ENCODE results near the gene PTGER1.

PTGER1 gene

DNA sequence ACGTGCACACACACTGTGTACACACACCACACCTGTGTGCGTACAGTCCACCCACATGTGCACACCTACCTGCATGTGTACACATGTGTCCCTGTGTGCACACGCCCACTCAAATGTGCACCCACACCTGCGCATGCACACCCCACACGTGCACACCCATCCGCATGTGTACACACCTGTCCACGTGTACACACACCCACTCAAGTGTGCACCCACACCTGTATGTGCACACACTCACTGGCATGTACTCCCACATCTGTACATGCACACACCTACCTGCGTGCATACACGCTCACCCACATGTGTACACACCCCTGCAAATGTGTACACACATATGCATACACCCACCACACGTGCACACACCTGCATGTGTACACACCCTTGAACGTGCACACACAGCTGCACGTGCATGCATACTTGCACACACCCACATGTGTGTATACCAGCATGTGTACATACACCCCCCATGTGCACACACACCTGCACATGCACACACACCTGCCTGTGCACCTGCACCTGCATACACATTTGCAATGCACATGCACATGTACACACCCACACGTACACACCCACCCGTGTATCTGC lies 31.4 kb downstream of the PTGER1 start:
- no peak for DNase-seq (ENCODE audit: insufficient read length)
- no peak for FAIRE-seq
- TF ChIP-seq POLR2AphosphoS5 (IDR thresholded peaks at IDR 0.05; ENCODE audit: low read depth, low read length) (no peak), POLR2A (IDR thresholded peaks at IDR 0.05; ENCODE audit: low read depth, low read length) (no peak), TAF1 (IDR thresholded peaks at IDR 0.05; ENCODE audit: borderline replicate concordance, low read depth, low read length) (no peak)

- FAIRE-seq (no peak), DNase-seq (ENCODE audit: insufficient read length) (no peak)
- TF ChIP-seq TAF1 (IDR thresholded peaks at IDR 0.05; ENCODE audit: borderline replicate concordance, low read depth, low read length) (no peak), POLR2AphosphoS5 (IDR thresholded peaks at IDR 0.05; ENCODE audit: low read depth, low read length) (no peak), POLR2A (IDR thresholded peaks at IDR 0.05; ENCODE audit: low read depth, low read length) (no peak)
These were observed 32.1 kb downstream of the PTGER1 start for GRCh38 chr19:14442891-14443631.

DNA sequence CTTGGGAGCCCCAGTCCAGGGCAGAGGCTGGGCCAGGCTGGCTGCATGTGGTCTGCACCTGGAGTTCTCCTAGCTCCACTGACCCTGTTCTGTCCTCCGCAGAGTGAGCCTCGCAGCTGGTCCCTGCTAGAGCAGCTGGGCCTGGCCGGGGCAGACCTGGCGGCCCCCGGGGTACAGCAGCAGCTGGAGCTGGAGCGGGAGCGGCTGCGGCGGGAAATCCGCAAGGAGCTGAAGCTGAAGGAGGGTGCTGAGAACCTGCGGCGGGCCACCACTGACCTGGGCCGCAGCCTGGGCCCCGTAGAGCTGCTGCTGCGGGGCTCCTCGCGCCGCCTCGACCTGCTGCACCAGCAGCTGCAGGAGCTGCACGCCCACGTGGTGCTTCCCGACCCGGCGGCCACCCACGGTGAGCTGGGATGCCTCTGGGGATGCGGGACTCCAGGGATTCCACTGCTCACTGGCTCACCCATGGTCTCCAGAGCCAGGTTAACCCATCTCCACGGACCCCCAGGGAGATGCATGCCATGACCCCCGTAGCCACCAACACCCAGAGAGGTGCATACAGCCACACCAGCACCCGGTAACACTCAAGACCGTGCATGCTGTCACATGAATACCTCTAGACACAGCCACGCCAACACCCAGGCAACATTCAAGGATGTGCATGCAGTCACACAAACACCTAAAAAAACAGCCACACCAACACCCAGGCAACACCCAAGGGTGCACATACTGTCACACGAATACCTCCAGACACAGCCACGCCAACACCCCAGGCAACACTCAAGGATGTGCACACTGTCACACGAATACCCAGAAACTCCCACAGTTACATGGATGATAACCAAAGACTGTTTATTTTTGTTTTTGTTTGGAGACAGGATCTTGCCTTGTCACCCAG lies 33.9 kb downstream of the PTGER1 start:
- no peak for DNase-seq (ENCODE audit: insufficient read length)
- TF ChIP-seq TAF1 (IDR thresholded peaks at IDR 0.05; ENCODE audit: borderline replicate concordance, low read depth, low read length) (no peak), POLR2A (IDR thresholded peaks at IDR 0.05; ENCODE audit: low read depth, low read length) (no peak), POLR2AphosphoS5 (IDR thresholded peaks at IDR 0.05; ENCODE audit: low read depth, low read length) (no peak)
- FAIRE-seq, result no peak

GRCh38 chr19:14440049-14440448 lies 35.1 kb downstream of the PTGER1 start:
- FAIRE-seq, result peak; percentile 82
- peak; percentile 86 for DNase-seq (ENCODE audit: insufficient read length)
- peak; percentile 81 for TF ChIP-seq POLR2A (IDR thresholded peaks at IDR 0.05; ENCODE audit: low read depth, low read length)
- peak; percentile 68; the same call in 1 of the 2 replicates for TF ChIP-seq POLR2AphosphoS5 (IDR thresholded peaks at IDR 0.05; ENCODE audit: low read depth, low read length)
- TF ChIP-seq TAF1 (IDR thresholded peaks at IDR 0.05; ENCODE audit: borderline replicate concordance, low read depth, low read length), result peak; percentile 70

DNA sequence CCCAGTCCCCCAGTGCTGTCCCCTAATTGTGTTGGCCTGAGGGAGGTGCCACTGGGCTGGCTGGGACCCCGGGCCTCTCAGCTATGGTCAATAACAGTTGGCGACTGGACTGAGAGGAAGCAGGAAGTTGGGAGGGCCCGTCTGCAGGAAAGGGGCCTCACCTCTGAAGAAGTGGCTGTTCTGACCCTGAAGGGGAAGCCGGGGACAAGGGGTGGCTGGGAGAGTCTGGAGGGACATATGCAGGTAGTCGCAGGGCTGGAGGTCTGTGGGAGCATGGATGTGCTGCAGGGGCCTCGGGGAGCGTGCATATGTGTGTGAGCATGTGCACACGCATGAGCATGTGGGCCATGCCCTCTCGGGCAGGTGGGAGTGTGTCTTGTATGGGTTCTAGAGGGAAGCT lies 36.1 kb downstream of the PTGER1 start:
- TF ChIP-seq POLR2A (IDR thresholded peaks at IDR 0.05; ENCODE audit: low read depth, low read length) (no peak), TAF1 (IDR thresholded peaks at IDR 0.05; ENCODE audit: borderline replicate concordance, low read depth, low read length) (no peak), POLR2AphosphoS5 (IDR thresholded peaks at IDR 0.05; ENCODE audit: low read depth, low read length) (no peak)
- FAIRE-seq (no peak), DNase-seq (ENCODE audit: insufficient read length) (no peak)

- no peak for DNase-seq (ENCODE audit: insufficient read length)
- TF ChIP-seq POLR2AphosphoS5 (IDR thresholded peaks at IDR 0.05; ENCODE audit: low read depth, low read length), result no peak
- TF ChIP-seq TAF1 (IDR thresholded peaks at IDR 0.05; ENCODE audit: borderline replicate concordance, low read depth, low read length), result no peak
- TF ChIP-seq POLR2A (IDR thresholded peaks at IDR 0.05; ENCODE audit: low read depth, low read length), result no peak
- no peak for FAIRE-seq
These were observed 37.5 kb downstream of the PTGER1 start for GRCh38 chr19:14437578-14438140.

- TF ChIP-seq POLR2A (IDR thresholded peaks at IDR 0.05; ENCODE audit: low read depth, low read length), result no peak
- TF ChIP-seq TAF1 (IDR thresholded peaks at IDR 0.05; ENCODE audit: borderline replicate concordance, low read depth, low read length), result no peak
- no peak for TF ChIP-seq POLR2AphosphoS5 (IDR thresholded peaks at IDR 0.05; ENCODE audit: low read depth, low read length)
- DNase-seq (ENCODE audit: insufficient read length), result no peak
These were observed 39.7 kb downstream of the PTGER1 start for GRCh38 chr19:14435320-14436050.

GRCh38 chr19:14434543-14435319 lies 40.4 kb downstream of the PTGER1 start:
- FAIRE-seq, result no peak
- TF ChIP-seq POLR2A (IDR thresholded peaks at IDR 0.05; ENCODE audit: low read depth, low read length) (no peak), POLR2AphosphoS5 (IDR thresholded peaks at IDR 0.05; ENCODE audit: low read depth, low read length) (no peak), TAF1 (IDR thresholded peaks at IDR 0.05; ENCODE audit: borderline replicate concordance, low read depth, low read length) (no peak)

More at GRCh38 chr19:14435320-14436050, 39.7 kb downstream of the PTGER1 start:
- FAIRE-seq, result no peak

GRCh38 chr19:14433554-14434501 lies 41.3 kb downstream of the PTGER1 start:
- no peak for TF ChIP-seq TAF1 (IDR thresholded peaks at IDR 0.05; ENCODE audit: borderline replicate concordance, low read depth, low read length)
- TF ChIP-seq POLR2A (IDR thresholded peaks at IDR 0.05; ENCODE audit: low read depth, low read length), result no peak
- TF ChIP-seq POLR2AphosphoS5 (IDR thresholded peaks at IDR 0.05; ENCODE audit: low read depth, low read length), result no peak
- FAIRE-seq (no peak), DNase-seq (ENCODE audit: insufficient read length) (no peak)

More at GRCh38 chr19:14434543-14435319, 40.4 kb downstream of the PTGER1 start:
- DNase-seq (ENCODE audit: insufficient read length), result no peak

Data from GM12892 (cell line).